Measurements from ENCODE around the gene ATG16L1. TPM values are rescaled to one million over a fixed set of nuclear protein-coding genes. Genes with fewer than 3 reads are reported as not detected.

ATG16L1 gene
- total and polyA plus RNA-seq, 9 of the 15 experiments (the other 6 are each of a cell fraction or from before 2014, with no cell fraction given) = 6.4 to 21.3 (median 17.2) TPM

DNA sequence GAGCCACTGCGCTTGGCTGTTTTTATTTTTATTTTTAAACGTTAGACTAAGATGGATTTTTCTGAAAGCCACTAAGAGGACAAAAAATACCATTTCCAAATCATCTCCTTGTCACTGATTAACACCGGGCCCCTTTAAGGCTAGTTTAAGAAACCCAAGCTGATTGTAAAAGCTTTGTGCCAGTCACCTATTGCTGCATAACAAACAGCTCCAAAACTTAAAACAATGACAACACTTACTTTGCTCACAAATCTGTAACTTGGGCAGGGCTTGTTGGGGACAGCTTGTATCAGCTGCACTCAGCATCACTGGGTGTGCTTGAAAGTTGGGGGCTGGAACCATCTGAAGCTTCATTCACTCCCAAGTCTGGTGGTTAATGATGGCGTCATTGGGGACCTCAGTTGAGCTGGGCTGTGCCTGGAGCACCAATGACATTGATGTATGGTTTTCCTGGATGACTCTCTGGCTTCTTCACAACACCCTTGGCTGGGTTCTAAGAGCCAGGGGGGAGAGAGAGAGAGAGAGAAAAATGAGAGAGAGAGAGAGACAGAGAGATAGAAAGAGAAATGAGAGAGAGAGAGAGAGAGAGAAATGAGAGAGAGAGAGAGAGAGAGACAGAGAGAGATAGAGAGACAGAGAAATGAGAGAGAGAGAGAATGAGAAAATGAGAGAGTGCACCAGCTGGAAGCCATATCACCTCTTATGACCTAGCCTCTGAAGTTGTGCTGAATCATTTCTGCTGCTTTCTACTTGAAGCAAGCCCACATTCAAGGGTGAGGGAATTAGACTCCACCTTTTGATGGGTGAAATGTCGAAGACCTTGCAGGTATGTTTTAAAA lies 26.0 kb upstream of the ATG16L1 start (continued):
- TF ChIP-seq, protein P1, sequence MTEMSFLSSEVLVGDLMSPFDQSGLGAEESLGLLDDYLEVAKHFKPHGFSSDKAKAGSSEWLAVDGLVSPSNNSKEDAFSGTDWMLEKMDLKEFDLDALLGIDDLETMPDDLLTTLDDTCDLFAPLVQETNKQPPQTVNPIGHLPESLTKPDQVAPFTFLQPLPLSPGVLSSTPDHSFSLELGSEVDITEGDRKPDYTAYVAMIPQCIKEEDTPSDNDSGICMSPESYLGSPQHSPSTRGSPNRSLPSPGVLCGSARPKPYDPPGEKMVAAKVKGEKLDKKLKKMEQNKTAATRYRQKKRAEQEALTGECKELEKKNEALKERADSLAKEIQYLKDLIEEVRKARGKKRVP (CRISPR knock-in tag; IDR thresholded peaks at IDR 0.05) = no peak
- TF ChIP-seq, protein P2, sequence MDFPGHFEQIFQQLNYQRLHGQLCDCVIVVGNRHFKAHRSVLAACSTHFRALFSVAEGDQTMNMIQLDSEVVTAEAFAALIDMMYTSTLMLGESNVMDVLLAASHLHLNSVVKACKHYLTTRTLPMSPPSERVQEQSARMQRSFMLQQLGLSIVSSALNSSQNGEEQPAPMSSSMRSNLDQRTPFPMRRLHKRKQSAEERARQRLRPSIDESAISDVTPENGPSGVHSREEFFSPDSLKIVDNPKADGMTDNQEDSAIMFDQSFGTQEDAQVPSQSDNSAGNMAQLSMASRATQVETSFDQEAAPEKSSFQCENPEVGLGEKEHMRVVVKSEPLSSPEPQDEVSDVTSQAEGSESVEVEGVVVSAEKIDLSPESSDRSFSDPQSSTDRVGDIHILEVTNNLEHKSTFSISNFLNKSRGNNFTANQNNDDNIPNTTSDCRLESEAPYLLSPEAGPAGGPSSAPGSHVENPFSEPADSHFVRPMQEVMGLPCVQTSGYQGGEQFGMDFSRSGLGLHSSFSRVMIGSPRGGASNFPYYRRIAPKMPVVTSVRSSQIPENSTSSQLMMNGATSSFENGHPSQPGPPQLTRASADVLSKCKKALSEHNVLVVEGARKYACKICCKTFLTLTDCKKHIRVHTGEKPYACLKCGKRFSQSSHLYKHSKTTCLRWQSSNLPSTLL (IDR thresholded peaks at IDR 0.05) = 0 out of 2 replicates have a peak, but pooled peaks have one; percentile 28
- no peak for TF ChIP-seq ZNF584 (CRISPR knock-in tag; IDR thresholded peaks at IDR 0.05; ENCODE audit: low read depth)
- no peak for TF ChIP-seq ZNF282 (CRISPR knock-in tag; IDR thresholded peaks at IDR 0.05)
- TF ChIP-seq NFIC (IDR thresholded peaks at IDR 0.05) = peak; percentile 18; the same call in 1 of the 2 replicates
- peak; percentile 29 for TF ChIP-seq NCOR1 (IDR thresholded peaks at IDR 0.05)
- TF ChIP-seq ZNF316 (IDR thresholded peaks at IDR 0.05) = peak; percentile 90
- TF ChIP-seq MAFG (tag; conservative IDR thresholded peaks at IDR 0.05) = peak; percentile 85
- TF ChIP-seq U2AF1 (optimal IDR thresholded peaks at IDR 0.05; ENCODE audit: low read depth, low read length) = no peak
- TF ChIP-seq, protein P3, sequence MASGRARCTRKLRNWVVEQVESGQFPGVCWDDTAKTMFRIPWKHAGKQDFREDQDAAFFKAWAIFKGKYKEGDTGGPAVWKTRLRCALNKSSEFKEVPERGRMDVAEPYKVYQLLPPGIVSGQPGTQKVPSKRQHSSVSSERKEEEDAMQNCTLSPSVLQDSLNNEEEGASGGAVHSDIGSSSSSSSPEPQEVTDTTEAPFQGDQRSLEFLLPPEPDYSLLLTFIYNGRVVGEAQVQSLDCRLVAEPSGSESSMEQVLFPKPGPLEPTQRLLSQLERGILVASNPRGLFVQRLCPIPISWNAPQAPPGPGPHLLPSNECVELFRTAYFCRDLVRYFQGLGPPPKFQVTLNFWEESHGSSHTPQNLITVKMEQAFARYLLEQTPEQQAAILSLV (tag; IDR thresholded peaks at IDR 0.05) = peak; percentile 45; the same call in 1 of the 2 replicates
- TF ChIP-seq SMARCE1 (IDR thresholded peaks at IDR 0.05) = peak; percentile 73
- TF ChIP-seq DACH1 (IDR thresholded peaks at IDR 0.05; ENCODE audit: partially characterized antibody) = peak; percentile 60
- no peak for TF ChIP-seq RBM22 (IDR thresholded peaks at IDR 0.05; ENCODE audit: low read depth, low read length, poor library complexity, severe bottlenecking)
- TF ChIP-seq TRIM28 (IDR thresholded peaks at IDR 0.05) = peak; percentile 80
- TF ChIP-seq, protein P4, sequence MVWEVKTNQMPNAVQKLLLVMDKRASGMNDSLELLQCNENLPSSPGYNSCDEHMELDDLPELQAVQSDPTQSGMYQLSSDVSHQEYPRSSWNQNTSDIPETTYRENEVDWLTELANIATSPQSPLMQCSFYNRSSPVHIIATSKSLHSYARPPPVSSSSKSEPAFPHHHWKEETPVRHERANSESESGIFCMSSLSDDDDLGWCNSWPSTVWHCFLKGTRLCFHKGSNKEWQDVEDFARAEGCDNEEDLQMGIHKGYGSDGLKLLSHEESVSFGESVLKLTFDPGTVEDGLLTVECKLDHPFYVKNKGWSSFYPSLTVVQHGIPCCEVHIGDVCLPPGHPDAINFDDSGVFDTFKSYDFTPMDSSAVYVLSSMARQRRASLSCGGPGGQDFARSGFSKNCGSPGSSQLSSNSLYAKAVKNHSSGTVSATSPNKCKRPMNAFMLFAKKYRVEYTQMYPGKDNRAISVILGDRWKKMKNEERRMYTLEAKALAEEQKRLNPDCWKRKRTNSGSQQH (CRISPR knock-in tag; IDR thresholded peaks at IDR 0.05) = 0 out of 2 replicates have a peak, but pooled peaks have one; percentile 17
- TF ChIP-seq, protein P5, sequence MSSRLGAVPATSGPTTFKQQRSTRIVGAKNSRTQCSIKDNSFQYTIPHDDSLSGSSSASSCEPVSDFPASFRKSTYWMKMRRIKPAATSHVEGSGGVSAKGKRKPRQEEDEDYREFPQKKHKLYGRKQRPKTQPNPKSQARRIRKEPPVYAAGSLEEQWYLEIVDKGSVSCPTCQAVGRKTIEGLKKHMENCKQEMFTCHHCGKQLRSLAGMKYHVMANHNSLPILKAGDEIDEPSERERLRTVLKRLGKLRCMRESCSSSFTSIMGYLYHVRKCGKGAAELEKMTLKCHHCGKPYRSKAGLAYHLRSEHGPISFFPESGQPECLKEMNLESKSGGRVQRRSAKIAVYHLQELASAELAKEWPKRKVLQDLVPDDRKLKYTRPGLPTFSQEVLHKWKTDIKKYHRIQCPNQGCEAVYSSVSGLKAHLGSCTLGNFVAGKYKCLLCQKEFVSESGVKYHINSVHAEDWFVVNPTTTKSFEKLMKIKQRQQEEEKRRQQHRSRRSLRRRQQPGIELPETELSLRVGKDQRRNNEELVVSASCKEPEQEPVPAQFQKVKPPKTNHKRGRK (tag; IDR thresholded peaks at IDR 0.05) = peak; percentile 81
- TF ChIP-seq HLTF (IDR thresholded peaks at IDR 0.05) = peak; percentile 58; the same call in 1 of the 2 replicates
- TF ChIP-seq FOSL1 (tag; conservative IDR thresholded peaks at IDR 0.05) = peak; percentile 22; the same call in 1 of the 2 replicates
- TF ChIP-seq MYNN (IDR thresholded peaks at IDR 0.05) = no peak
- no peak for TF ChIP-seq MYNN (CRISPR knock-in tag; IDR thresholded peaks at IDR 0.05)
- no peak for TF ChIP-seq NR2C2 (CRISPR knock-in tag; IDR thresholded peaks at IDR 0.05)
- TF ChIP-seq NR2C2 (tag; IDR thresholded peaks at IDR 0.05) = 0 out of 2 replicates have a peak, but pooled peaks have one; percentile 22
- peak; percentile 93 for TF ChIP-seq NFE2 (IDR thresholded peaks at IDR 0.05; ENCODE audit: low read depth)

Data from K562 (cell line).